HTERT RPE-1 (cell line): ENCODE measurements around the gene RASGRP4.
"Not testable (repeated sequence)": the region's sequence is repeated elsewhere in the genome, so short reads cannot be mapped to it uniquely, and the experiment has no call there.

ENCODE experiments used
- in situ Hi-C: fragments of 300-500 bp; cut with MboI; formaldehyde crosslinking; loops from 4 replicates; pipeline ENCODE4 v1.14.3; 2020; ENCODE audit warnings: low sequenced_read_pairs

RASGRP4 gene

GRCh38 chr19:38417544-38418506 is 8.2 kb downstream of the RASGRP4 start:
- in situ Hi-C loops = no loop called here

DNA sequence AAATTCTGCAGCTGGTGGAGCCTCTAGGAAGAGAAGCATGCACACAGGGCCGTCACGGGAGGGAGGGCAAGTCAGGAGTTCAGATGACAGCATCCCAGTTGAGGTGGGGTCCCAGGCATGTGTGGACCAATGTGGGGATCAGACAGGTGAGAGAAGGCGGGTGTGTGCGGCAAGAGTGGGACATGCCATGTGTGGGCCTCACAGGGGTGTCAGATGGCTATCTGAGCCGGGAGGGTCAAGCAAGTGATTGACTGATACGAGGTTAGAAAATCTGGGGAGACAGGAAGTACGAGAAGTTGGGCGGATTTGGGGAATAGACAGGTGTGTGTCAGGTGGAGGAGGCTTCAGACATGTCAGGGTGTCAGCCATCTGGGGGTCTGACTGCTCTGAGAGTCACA is 8.9 kb downstream of the RASGRP4 start:
- in situ Hi-C loops = no loop called here

DNA sequence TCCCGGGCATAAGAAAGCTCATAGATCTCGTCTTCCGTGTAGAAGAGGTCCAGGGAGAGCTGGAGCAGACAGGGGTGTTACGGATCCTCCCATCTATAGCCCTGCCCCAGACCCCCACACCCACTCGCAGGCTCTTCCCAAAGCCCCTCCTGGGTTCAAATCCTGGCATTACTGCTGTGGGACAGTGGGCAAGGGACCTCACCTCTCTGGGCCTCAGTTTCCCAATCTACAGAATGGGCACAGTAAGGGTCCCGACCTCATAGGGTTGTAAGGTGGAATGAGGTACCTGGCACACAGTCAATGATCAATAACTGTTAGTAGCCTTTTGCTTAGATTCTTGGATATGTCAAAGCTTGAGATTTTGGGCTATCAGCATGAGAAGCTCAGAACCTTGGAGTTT is 12.6 kb downstream of the RASGRP4 start:
- in situ Hi-C loops = no loop called here

- in situ Hi-C loops = no loop called here
Measured at GRCh38 chr19:38412961-38413360, 13.1 kb downstream of the RASGRP4 start.

DNA sequence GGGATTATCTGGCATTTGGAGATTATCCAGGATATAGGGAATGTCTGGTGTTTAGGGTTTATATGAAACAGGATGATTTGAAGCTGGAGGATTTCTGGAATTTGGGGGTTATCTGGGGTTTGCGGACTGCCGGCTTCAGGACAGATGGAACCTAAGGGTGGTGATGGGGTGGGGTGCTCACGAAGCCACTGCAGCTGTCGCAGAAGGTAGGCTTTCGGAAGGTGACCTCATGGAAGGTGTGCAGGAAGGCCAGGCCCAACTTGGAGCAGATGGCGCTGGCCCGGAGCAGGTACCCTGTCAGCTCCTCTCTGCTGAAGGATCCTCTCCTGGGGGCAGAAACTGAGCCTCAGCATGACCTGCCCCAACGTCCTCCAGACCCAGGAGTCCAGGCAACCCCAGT is 13.5 kb downstream of the RASGRP4 start:
- in situ Hi-C loops = no loop called here

- in situ Hi-C loops = not testable (repeated sequence)
Measured at GRCh38 chr19:38411898-38412297, 14.1 kb downstream of the RASGRP4 start.

GRCh38 chr19:38411041-38411712 is 14.8 kb downstream of the RASGRP4 start:
- in situ Hi-C loops = no loop called here

DNA sequence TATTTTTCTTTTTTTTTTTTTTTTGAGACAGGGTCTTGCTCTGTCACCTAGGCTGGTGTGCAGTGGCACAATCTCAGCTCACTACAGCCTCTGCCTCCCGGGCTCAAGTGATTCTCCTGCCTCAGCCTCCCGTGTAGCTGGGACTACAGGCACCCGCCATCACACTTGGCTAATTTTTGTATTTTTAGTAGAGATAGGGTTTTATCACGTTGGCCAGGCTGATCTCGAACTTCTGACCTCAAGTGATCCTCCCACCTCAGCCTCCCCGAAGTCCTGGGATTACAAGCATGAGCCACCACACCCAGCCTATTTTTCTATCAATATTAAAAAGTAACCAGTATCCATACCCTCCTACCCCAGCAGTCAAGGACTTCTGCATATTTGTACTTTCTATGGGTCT is 15.6 kb downstream of the RASGRP4 start:
- in situ Hi-C loops = not testable (repeated sequence)

- in situ Hi-C loops = no loop called here
Measured at GRCh38 chr19:38409631-38410133, 16.3 kb downstream of the RASGRP4 start.

GRCh38 chr19:38405276-38405675 is 20.7 kb downstream of the RASGRP4 start:
- in situ Hi-C loops = no loop called here

GRCh38 chr19:38404858-38405257 is 21.2 kb downstream of the RASGRP4 start:
- in situ Hi-C loops = no loop called here

GRCh38 chr19:38402967-38403674 is 22.9 kb downstream of the RASGRP4 start, which contains the start of gene FAM98C:
FAM98C (plus strand) TSS chr19:38403093; CDS start chr19:38403154, 61 bp downstream.
- in situ Hi-C loops = no loop called here

GRCh38 chr19:38402623-38402966 is 23.4 kb downstream of the RASGRP4 start:
- in situ Hi-C loops = no loop called here

DNA sequence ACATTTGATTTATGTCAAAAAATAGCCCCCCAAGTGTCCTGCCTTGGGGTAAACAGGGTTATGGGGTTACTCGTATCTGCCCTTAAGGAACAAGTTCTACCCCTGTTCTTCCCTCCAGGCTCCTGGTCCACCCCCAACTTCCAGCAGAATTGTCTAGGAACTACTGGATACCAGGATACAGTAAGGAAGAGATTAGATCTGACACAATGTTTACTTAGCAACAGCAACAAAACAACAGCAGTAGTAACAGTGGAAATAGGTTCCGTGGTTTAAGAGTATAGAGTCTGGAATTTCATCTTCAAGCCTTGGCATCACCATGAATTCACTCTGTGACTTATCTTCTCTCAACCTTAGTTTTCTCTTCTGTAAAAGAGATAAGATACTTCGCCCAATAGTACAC is 24.9 kb downstream of the RASGRP4 start:
- in situ Hi-C loops = no loop called here

- in situ Hi-C loops = no loop called here
Measured at GRCh38 chr19:38400361-38400760, 25.7 kb downstream of the RASGRP4 start.

DNA sequence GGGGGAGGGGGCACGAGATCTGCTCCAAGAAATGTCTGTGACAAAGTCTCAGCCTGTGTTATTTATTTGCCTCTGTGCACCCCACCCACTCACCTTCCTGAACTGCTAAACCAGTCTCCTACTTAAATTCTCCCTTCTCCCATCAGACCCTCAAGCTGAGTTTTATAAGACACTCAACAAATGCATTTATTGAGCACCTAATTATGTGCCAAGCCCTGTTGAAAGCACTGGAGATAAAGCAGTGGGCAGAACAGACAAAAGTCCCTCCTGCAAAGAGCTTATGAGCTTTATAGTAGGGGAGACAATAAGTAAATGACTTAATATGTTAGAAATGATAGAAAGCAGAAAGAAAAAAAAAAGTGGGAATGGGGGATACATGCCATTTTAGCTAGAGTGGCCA is 26.5 kb downstream of the RASGRP4 start:
- in situ Hi-C loops = no loop called here

DNA sequence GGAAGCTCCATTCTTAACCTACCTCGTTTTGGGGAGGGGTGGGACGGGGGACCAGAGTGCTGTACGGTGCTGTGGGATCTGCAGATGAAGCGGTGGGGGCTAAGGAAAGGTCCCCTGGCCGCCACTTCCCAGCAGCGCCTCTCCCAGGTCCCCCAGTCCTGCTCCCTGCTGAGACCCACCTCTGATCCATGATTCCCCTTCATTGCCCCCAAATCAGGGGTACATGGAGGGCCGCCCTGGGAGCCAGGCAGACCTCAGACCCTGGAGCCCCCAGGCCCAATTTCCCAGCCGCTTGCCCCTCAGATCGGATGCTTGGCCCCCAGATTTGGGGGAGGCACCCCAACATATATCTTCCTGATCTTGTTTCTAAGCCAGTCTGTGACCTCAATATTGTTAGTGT is 26.9 kb downstream of the RASGRP4 start:
- in situ Hi-C loops = no loop called here

GRCh38 chr19:38395381-38396114 is 30.5 kb downstream of the RASGRP4 start:
- in situ Hi-C loops = no loop called here

DNA sequence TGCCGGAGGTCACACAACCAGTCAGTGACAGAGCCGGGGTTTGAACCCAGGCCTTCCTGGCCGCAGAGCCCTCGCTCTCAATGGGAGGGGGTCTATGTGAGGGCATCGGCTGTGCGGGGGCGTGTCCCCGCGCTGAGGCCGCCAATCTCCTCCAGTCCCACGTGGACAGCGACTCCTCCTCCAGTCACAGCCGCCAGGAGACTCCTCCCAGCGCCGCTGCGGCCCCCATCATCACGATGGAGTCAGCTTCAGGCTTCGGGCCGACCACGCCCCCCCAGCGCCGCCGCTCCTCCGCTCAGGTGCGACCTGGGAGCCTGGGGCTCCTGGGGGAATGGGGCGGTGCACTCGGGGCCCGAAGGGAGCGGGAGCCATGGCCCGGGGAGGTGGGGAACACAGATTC is 31.5 kb downstream of the RASGRP4 start:
- in situ Hi-C loops = no loop called here

DNA sequence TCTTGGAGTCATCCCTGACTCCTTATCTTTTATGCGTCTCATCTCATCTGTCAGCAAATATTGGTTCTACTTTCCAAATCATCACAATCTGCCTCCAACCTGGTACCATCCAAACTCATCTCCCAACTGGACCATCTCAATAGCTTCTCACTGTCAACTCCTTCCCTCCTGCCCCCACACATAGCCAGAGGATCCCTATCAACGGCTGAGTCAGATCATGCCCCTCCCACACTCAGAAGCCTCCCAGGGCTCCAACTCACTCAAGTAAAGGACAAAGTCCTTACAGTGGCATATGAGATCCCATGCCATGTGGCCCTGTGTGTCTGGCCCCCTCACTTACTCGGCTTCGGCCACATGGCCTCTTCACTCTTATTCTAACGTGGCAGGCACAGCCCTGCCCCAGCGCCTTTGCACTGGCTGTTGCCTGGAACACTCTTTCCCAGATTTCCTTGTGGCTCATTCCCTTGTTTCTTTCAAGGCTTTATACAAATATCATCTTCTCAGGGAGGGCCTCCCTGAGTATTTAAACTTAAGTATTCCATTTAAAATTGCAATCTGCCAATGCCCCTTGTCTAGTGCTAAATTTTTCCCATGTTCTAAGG is 33.2 kb downstream of the RASGRP4 start:
- in situ Hi-C loops = no loop called here
